Ishikawa (cell line): ENCODE measurements around the gene THBS4.

ENCODE experiments used
- CEBPB ChIP-seq: IDR thresholded peaks from 2 replicates; pipeline ENCODE4 v1.6.1; 2012
- CREB1 ChIP-seq: IDR thresholded peaks from 2 replicates; pipeline ENCODE4 v1.6.1; 2012; ENCODE audit warnings: low read depth
- EGR1 ChIP-seq: IDR thresholded peaks from 2 replicates; pipeline ENCODE4 v1.6.1; 2012
- EP300 ChIP-seq: IDR thresholded peaks from 2 replicates; pipeline ENCODE4 v1.6.1; 2012; ENCODE audit warnings: borderline replicate concordance
- FOXM1 ChIP-seq: IDR thresholded peaks from 2 replicates; pipeline ENCODE4 v1.6.1; 2012; ENCODE audit warnings: low read depth, borderline replicate concordance
- NFIC ChIP-seq: IDR thresholded peaks from 2 replicates; pipeline ENCODE4 v1.6.1; 2012
- RAD21 ChIP-seq: IDR thresholded peaks from 2 replicates; pipeline ENCODE4 v1.6.1; 2012; ENCODE audit warnings: low read depth
- TAF1 ChIP-seq: IDR thresholded peaks from 2 replicates; pipeline ENCODE4 v1.6.1; 2012; ENCODE audit warnings: low read depth, mild to moderate bottlenecking
- TCF12 ChIP-seq: IDR thresholded peaks from 2 replicates; pipeline ENCODE4 v1.6.1; 2012; ENCODE audit warnings: low read depth
- TEAD4 ChIP-seq: IDR thresholded peaks from 2 replicates; pipeline ENCODE4 v1.6.1; 2012
- YY1 ChIP-seq: IDR thresholded peaks from 2 replicates; pipeline ENCODE4 v1.6.1; 2012; ENCODE audit warnings: low read depth
- ZBTB7A ChIP-seq: IDR thresholded peaks from 2 replicates; pipeline ENCODE4 v1.6.1; 2012; ENCODE audit warnings: low read depth
- TF ChIP-seq, protein P1 (sequence below): IDR thresholded peaks from 2 replicates; pipeline ENCODE4 v1.6.1; 2012
- TF ChIP-seq, protein P2 (sequence below): IDR thresholded peaks from 2 replicates; pipeline ENCODE4 v1.6.1; 2012
- TF ChIP-seq, protein P3 (sequence below): IDR thresholded peaks from 2 replicates; pipeline ENCODE4 v1.6.1; 2012; ENCODE audit warnings: low read depth, mild to moderate bottlenecking

The THBS4 gene

DNA sequence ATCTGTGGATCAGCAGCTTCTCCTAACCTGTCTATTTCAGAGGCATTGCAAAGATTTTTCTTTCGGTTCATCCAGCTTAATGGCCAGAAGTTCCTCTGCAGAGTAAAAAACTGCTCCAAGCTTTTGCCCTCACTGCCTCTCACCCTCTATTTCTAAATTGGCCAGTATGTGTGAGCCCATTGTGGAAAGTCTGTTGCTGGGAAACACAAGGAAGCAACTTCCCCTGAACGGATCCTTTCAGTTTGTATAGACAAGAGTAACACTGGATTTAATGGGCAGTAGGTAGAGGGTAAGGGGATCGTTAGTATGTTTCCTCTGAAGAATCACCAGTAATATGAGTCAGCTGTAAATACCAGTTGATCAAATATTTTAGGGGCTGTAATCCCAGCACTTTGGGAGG, 7.2 kb downstream of the THBS4 start:
- TF ChIP-seq TCF12, result no peak
- no peak for TF ChIP-seq EP300
- TF ChIP-seq, protein P1, sequence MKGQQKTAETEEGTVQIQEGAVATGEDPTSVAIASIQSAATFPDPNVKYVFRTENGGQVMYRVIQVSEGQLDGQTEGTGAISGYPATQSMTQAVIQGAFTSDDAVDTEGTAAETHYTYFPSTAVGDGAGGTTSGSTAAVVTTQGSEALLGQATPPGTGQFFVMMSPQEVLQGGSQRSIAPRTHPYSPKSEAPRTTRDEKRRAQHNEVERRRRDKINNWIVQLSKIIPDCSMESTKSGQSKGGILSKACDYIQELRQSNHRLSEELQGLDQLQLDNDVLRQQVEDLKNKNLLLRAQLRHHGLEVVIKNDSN, result no peak
- TF ChIP-seq TEAD4, result no peak
- TF ChIP-seq RAD21, result no peak
- TF ChIP-seq, protein P2, sequence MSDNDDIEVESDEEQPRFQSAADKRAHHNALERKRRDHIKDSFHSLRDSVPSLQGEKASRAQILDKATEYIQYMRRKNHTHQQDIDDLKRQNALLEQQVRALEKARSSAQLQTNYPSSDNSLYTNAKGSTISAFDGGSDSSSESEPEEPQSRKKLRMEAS, result no peak
- TF ChIP-seq YY1, result no peak
- TF ChIP-seq CEBPB, result no peak

DNA sequence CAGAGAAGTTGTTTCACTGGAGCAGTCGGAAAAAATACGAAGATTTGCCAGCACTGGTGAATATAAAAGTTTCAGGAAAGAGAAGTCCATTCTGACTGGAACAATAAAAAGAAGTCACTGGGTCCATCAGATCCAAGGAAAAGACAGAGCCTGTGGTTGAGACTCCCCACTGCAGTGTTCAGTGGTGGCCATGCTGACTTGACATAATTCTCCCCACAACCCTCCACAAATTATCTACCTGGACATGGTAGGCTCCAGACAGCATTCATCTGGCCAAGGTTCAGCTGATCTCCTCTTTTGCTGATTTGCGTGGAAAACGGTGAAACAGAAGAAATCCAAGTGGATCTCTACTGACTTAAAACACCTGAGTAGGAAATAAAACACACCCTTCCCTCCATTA, 8.0 kb downstream of the THBS4 start:
- TF ChIP-seq, protein P3, sequence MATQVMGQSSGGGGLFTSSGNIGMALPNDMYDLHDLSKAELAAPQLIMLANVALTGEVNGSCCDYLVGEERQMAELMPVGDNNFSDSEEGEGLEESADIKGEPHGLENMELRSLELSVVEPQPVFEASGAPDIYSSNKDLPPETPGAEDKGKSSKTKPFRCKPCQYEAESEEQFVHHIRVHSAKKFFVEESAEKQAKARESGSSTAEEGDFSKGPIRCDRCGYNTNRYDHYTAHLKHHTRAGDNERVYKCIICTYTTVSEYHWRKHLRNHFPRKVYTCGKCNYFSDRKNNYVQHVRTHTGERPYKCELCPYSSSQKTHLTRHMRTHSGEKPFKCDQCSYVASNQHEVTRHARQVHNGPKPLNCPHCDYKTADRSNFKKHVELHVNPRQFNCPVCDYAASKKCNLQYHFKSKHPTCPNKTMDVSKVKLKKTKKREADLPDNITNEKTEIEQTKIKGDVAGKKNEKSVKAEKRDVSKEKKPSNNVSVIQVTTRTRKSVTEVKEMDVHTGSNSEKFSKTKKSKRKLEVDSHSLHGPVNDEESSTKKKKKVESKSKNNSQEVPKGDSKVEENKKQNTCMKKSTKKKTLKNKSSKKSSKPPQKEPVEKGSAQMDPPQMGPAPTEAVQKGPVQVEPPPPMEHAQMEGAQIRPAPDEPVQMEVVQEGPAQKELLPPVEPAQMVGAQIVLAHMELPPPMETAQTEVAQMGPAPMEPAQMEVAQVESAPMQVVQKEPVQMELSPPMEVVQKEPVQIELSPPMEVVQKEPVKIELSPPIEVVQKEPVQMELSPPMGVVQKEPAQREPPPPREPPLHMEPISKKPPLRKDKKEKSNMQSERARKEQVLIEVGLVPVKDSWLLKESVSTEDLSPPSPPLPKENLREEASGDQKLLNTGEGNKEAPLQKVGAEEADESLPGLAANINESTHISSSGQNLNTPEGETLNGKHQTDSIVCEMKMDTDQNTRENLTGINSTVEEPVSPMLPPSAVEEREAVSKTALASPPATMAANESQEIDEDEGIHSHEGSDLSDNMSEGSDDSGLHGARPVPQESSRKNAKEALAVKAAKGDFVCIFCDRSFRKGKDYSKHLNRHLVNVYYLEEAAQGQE, result no peak
- TF ChIP-seq CREB1 (no peak), NFIC (no peak), TCF12 (no peak), RAD21 (no peak), YY1 (no peak), TEAD4 (no peak), FOXM1 (no peak), EP300 (no peak), ZBTB7A (no peak), TAF1 (no peak), CEBPB (no peak), EGR1 (no peak)
- TF ChIP-seq, protein P1, result no peak
- TF ChIP-seq, protein P2, result no peak

DNA sequence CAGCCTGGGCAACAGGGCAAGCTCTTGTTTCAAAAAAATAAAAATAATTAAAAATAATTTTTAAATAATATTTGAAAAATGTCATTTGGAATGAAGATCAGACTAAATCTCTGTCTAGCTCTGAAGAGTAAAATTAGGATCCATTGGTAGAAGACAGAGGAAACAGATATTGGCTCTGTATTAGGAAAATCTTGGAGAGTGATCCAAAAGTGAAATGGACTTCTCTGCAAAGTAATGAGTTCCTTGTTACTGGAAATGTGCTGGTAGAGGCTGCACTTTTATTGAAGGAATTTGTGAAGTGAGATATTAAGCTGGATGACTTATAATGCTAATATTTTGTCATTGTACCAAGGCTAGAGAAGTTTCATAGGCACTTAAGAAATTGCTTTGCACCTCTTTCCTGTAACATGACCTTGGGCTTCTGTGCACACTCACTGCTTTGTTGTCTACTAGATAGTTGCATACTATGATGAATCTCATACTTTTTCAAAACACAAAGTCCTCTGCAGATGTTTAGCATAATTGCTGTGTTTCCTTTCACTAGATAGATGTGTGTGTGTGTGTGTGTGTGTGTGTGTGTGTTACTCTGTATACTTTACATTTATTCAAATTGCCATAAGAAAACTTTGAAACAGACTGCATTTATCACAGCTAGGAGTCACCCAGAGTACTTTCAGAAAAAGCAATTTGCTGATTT, 13.1 kb downstream of the THBS4 start:
- no peak for TF ChIP-seq FOXM1
- TF ChIP-seq, protein P2, result no peak

DNA sequence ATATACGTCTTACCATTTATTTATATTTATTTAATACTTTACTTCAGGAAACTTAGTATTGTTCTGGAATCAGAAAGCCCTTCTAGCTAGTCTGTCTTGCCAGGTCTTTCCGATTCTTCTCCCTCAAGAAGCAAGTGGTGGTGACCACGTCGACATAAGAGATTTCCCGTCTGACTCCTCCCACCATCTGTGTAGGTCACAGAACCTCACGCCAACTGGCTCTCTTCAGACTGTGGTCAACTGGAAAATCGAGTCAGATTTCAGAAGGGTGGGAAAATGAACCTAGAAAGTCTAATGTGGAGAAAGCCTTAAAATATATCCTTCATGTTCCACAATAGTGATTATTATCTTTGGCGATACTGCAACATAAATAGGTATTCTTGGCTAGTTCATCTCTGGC, 17.3 kb downstream of the THBS4 start:
- no peak for TF ChIP-seq TCF12
- no peak for TF ChIP-seq TAF1
- TF ChIP-seq TEAD4, result no peak
- TF ChIP-seq CEBPB, result no peak
- TF ChIP-seq, protein P1, result no peak
- TF ChIP-seq YY1, result no peak
- no peak for TF ChIP-seq FOXM1
- TF ChIP-seq, protein P2, result no peak
- no peak for TF ChIP-seq ZBTB7A
- TF ChIP-seq, protein P3, result no peak
- TF ChIP-seq NFIC, result no peak
- TF ChIP-seq EGR1, result no peak
- no peak for TF ChIP-seq EP300
- no peak for TF ChIP-seq CREB1
- TF ChIP-seq RAD21, result no peak

DNA sequence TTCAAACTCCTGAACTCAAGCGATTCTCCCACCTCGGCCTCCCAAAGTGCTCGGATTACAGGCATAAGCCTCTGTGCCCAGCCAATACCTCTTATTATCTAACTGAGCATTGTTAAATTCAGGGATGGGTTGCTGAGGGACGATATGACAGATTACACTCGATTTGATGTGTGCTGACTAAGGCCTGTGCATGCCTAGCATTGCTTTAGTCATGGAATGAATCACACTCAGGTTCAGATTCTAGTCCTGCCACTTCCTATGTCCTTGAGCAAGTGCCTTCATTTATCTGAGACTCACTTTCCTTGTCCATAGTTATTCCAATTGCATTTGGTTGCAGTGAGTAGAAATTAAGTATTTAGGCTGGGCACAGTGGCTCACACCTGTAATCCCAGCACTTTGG, 19.5 kb downstream of the THBS4 start:
- TF ChIP-seq, protein P2, result no peak
